NCI-H128 (cell line): ENCODE results near the gene MYO1D.
"Not testable (repeated sequence)": the region's sequence is repeated elsewhere in the genome, so short reads cannot be mapped to it uniquely, and the experiment has no call there.

Source experiments
- DNase-seq: peaks from one replicate; lab custom pipeline; 2025; ENCODE audit not compliant: unreplicated experiment; lab: John Stamatoyannopoulos, UW

Gene MYO1D

GRCh38 chr17:32780721-32781120, 96.2 kb downstream of the MYO1D start:
- DNase-seq: no peak

- no peak for DNase-seq
These were observed 99.0 kb downstream of the MYO1D start for GRCh38 chr17:32777922-32778321.

- no peak for DNase-seq
These were observed 99.5 kb downstream of the MYO1D start for GRCh38 chr17:32777436-32777835.

- no peak for DNase-seq
These were observed 102.2 kb downstream of the MYO1D start for GRCh38 chr17:32774695-32775084.

- DNase-seq: no peak
These were observed 102.8 kb downstream of the MYO1D start for GRCh38 chr17:32773856-32774694.

GRCh38 chr17:32772453-32773025, 104.4 kb downstream of the MYO1D start:
- no peak for DNase-seq

- no peak for DNase-seq
These were observed 105.5 kb downstream of the MYO1D start for GRCh38 chr17:32771396-32771795.

GRCh38 chr17:32769846-32770245, 107.1 kb downstream of the MYO1D start:
- DNase-seq: no peak

- no peak for DNase-seq
These were observed 113.0 kb downstream of the MYO1D start for GRCh38 chr17:32763855-32764439.

GRCh38 chr17:32759476-32759875, 117.4 kb downstream of the MYO1D start:
- no peak for DNase-seq

- DNase-seq: no peak
These were observed 119.0 kb downstream of the MYO1D start for GRCh38 chr17:32757963-32758362.

GRCh38 chr17:32756696-32757095, 120.2 kb downstream of the MYO1D start:
- no peak for DNase-seq

- peak; percentile 15 for DNase-seq
These were observed 121.7 kb downstream of the MYO1D start for GRCh38 chr17:32755045-32755805.

- no peak for DNase-seq
These were observed 124.0 kb downstream of the MYO1D start for GRCh38 chr17:32752934-32753333.

GRCh38 chr17:32747856-32748255, 129.1 kb downstream of the MYO1D start:
- no peak for DNase-seq

- no peak for DNase-seq
These were observed 130.2 kb downstream of the MYO1D start for GRCh38 chr17:32746698-32747097.

- DNase-seq: no peak
These were observed 130.6 kb downstream of the MYO1D start for GRCh38 chr17:32746280-32746679.

GRCh38 chr17:32742681-32743538, 134.0 kb downstream of the MYO1D start:
- DNase-seq: no peak

- DNase-seq: no peak
These were observed 135.5 kb downstream of the MYO1D start for GRCh38 chr17:32741381-32741780.

- no peak for DNase-seq
These were observed 137.2 kb downstream of the MYO1D start for GRCh38 chr17:32739722-32740121.

GRCh38 chr17:32739151-32739550, 137.8 kb downstream of the MYO1D start:
- not testable (repeated sequence) for DNase-seq
